ENCODE data around the gene KAT7. TPM values are rescaled to one million over a fixed set of nuclear protein-coding genes. Genes with fewer than 3 reads are reported as not detected.
"Not testable (repeated sequence)": the region's sequence is repeated elsewhere in the genome, so short reads cannot be mapped to it uniquely, and the experiment has no call there.

Gene KAT7
- total RNA-seq, 1 donor from 2014 or later, result 64.0 TPM

- no peaks in the 10 kb centered on the region for H3K9me3 Mint-ChIP-seq
- H3K4me1 Mint-ChIP-seq (ENCODE audit: unreplicated experiment), result no peaks in the 10 kb centered on the region
- H3K27ac Mint-ChIP-seq, result no peak overlapping the region
- DNase-seq (ENCODE audit: extremely low spot score, unreplicated experiment), result no peak
- H3K36me3 Mint-ChIP-seq, result peaks cover 23% of the 10 kb centered on the region
- H3K27me3 Mint-ChIP-seq, result no peaks in the 10 kb centered on the region
- no peak for TF ChIP-seq CTCF (conservative IDR thresholded peaks at IDR 0.05)
- H3K4me3 Mint-ChIP-seq, result no peak overlapping the region
Observed at GRCh38 chr17:49820773-49821172, 32.3 kb downstream of the KAT7 start.

- DNase-seq (ENCODE audit: extremely low spot score, unreplicated experiment), result no peak
- peaks cover 28% of the 10 kb centered on the region for H3K36me3 Mint-ChIP-seq
- no peaks in the 10 kb centered on the region for H3K27me3 Mint-ChIP-seq
- H3K9me3 Mint-ChIP-seq, result no peaks in the 10 kb centered on the region
- H3K27ac Mint-ChIP-seq, result peak overlapping the region; percentile 31
- H3K4me1 Mint-ChIP-seq (ENCODE audit: unreplicated experiment), result no peaks in the 10 kb centered on the region
- H3K4me3 Mint-ChIP-seq, result no peak overlapping the region
- no peak for TF ChIP-seq CTCF (conservative IDR thresholded peaks at IDR 0.05)
Observed at GRCh38 chr17:49821466-49821865, 33.0 kb downstream of the KAT7 start.

- Mint-ChIP-seq H3K4me3 (no peak overlapping the region), H3K27ac (peak overlapping the region; percentile 31), H3K4me1 (ENCODE audit: unreplicated experiment) (no peaks in the 10 kb centered on the region), H3K36me3 (peaks cover 25% of the 10 kb centered on the region), H3K27me3 (no peaks in the 10 kb centered on the region), H3K9me3 (no peaks in the 10 kb centered on the region)
- DNase-seq (ENCODE audit: extremely low spot score, unreplicated experiment), result no peak
- TF ChIP-seq CTCF (conservative IDR thresholded peaks at IDR 0.05), result no peak
Observed at GRCh38 chr17:49821916-49822315, 33.4 kb downstream of the KAT7 start.

- H3K9me3 Mint-ChIP-seq, result no peaks in the 10 kb centered on the region
- H3K27me3 Mint-ChIP-seq, result no peaks in the 10 kb centered on the region
- peaks cover 24% of the 10 kb centered on the region for H3K36me3 Mint-ChIP-seq
- no peak for TF ChIP-seq CTCF (conservative IDR thresholded peaks at IDR 0.05)
- H3K4me1 Mint-ChIP-seq (ENCODE audit: unreplicated experiment), result no peaks in the 10 kb centered on the region
- DNase-seq (ENCODE audit: extremely low spot score, unreplicated experiment), result no peak
- peak overlapping the region; percentile 46 for H3K27ac Mint-ChIP-seq
- H3K4me3 Mint-ChIP-seq, result no peak overlapping the region
Observed at GRCh38 chr17:49822829-49823228, 34.3 kb downstream of the KAT7 start.

GRCh38 chr17:49823614-49824013 lies 35.1 kb downstream of the KAT7 start:
- Mint-ChIP-seq H3K27me3 (no peaks in the 10 kb centered on the region), H3K4me3 (no peak overlapping the region), H3K36me3 (peaks cover 24% of the 10 kb centered on the region), H3K9me3 (no peaks in the 10 kb centered on the region), H3K4me1 (ENCODE audit: unreplicated experiment) (no peaks in the 10 kb centered on the region), H3K27ac (no peak overlapping the region)
- TF ChIP-seq CTCF (conservative IDR thresholded peaks at IDR 0.05), result no peak
- DNase-seq (ENCODE audit: extremely low spot score, unreplicated experiment), result no peak

GRCh38 chr17:49825645-49826044 lies 37.2 kb downstream of the KAT7 start:
- no peak overlapping the region for H3K27ac Mint-ChIP-seq
- TF ChIP-seq CTCF (conservative IDR thresholded peaks at IDR 0.05), result no peak
- no peaks in the 10 kb centered on the region for H3K9me3 Mint-ChIP-seq
- no peaks in the 10 kb centered on the region for H3K4me1 Mint-ChIP-seq (ENCODE audit: unreplicated experiment)
- H3K36me3 Mint-ChIP-seq, result peaks cover 26% of the 10 kb centered on the region
- H3K4me3 Mint-ChIP-seq, result no peak overlapping the region
- no peaks in the 10 kb centered on the region for H3K27me3 Mint-ChIP-seq
- no peak for DNase-seq (ENCODE audit: extremely low spot score, unreplicated experiment)

- not testable (repeated sequence) for H3K9me3 Mint-ChIP-seq; H3K4me1 Mint-ChIP-seq (ENCODE audit: unreplicated experiment); DNase-seq (ENCODE audit: extremely low spot score, unreplicated experiment); H3K27me3 Mint-ChIP-seq; H3K4me3 Mint-ChIP-seq; H3K27ac Mint-ChIP-seq
- peaks cover 23% of the 10 kb centered on the region for H3K36me3 Mint-ChIP-seq
Observed at GRCh38 chr17:49828325-49828724, 39.8 kb downstream of the KAT7 start.
